Measurements from ENCODE around the gene XAGE1A.
"Not testable (repeated sequence)": the region's sequence is repeated elsewhere in the genome, so short reads cannot be mapped to it uniquely, and the experiment has no call there.

The XAGE1A gene

GRCh38 chrX:52495545-52496418, at the start of gene XAGE1A:
Gene XAGE1A, plus strand, starts transcription at chrX:52495808. Its CDS starts 1,554 bp downstream, at chrX:52497362.
- in situ Hi-C loops (cut with MboI; ENCODE audit: low sequenced_read_pairs); H3K4me1 ChIP-seq; H3K9me3 ChIP-seq; H3K27me3 ChIP-seq (ENCODE audit: low read depth); H3K4me3 ChIP-seq; H3K36me3 ChIP-seq (replicated peaks); DNase-seq (ENCODE audit: low spot score in 2 of 2): not testable (repeated sequence)

- H3K9me3 ChIP-seq; in situ Hi-C loops (cut with MboI; ENCODE audit: low sequenced_read_pairs); H3K27me3 ChIP-seq (ENCODE audit: low read depth); H3K4me3 ChIP-seq; H3K36me3 ChIP-seq (replicated peaks); DNase-seq (ENCODE audit: low spot score in 2 of 2); H3K4me1 ChIP-seq: not testable (repeated sequence)
These were observed 43.6 kb upstream of the XAGE1A start for GRCh38 chrX:52452031-52452430.

- H3K9me3 ChIP-seq; DNase-seq (ENCODE audit: low spot score in 2 of 2); H3K4me1 ChIP-seq; H3K27me3 ChIP-seq (ENCODE audit: low read depth); in situ Hi-C loops (cut with MboI; ENCODE audit: low sequenced_read_pairs); H3K36me3 ChIP-seq (replicated peaks); H3K4me3 ChIP-seq: not testable (repeated sequence)
These were observed 24.3 kb upstream of the XAGE1A start for GRCh38 chrX:52471301-52471700.

GRCh38 chrX:52496419-52496772, 788 bp downstream of the XAGE1A start:
- H3K27me3 ChIP-seq (ENCODE audit: low read depth); DNase-seq (ENCODE audit: low spot score in 2 of 2); H3K9me3 ChIP-seq; H3K4me1 ChIP-seq; in situ Hi-C loops (cut with MboI; ENCODE audit: low sequenced_read_pairs); H3K4me3 ChIP-seq; H3K36me3 ChIP-seq (replicated peaks): not testable (repeated sequence)

- DNase-seq (ENCODE audit: low spot score in 2 of 2); H3K4me3 ChIP-seq; in situ Hi-C loops (cut with MboI; ENCODE audit: low sequenced_read_pairs); H3K36me3 ChIP-seq (replicated peaks); H3K27me3 ChIP-seq (ENCODE audit: low read depth); H3K4me1 ChIP-seq; H3K9me3 ChIP-seq: not testable (repeated sequence)
These were observed 5.8 kb downstream of the XAGE1A start for GRCh38 chrX:52501362-52501761.

- H3K27me3 ChIP-seq (ENCODE audit: low read depth) = no peaks in the 10 kb centered on the region; the same call in 1 of the 2 replicates
- H3K4me3 ChIP-seq = no peak overlapping the region
- in situ Hi-C loops (cut with MboI; ENCODE audit: low sequenced_read_pairs) = no loop called here
- DNase-seq (ENCODE audit: low spot score in 2 of 2) = no peak
- H3K9me3 ChIP-seq = no peaks in the 10 kb centered on the region
- H3K36me3 ChIP-seq (replicated peaks) = no peaks in the 10 kb centered on the region
- H3K4me1 ChIP-seq = no peaks in the 10 kb centered on the region
These were observed 8.9 kb downstream of the XAGE1A start for GRCh38 chrX:52504551-52504950.

- no peaks in the 10 kb centered on the region for H3K4me1 ChIP-seq
- in situ Hi-C loops (cut with MboI; ENCODE audit: low sequenced_read_pairs) = no loop called here
- H3K9me3 ChIP-seq = no peaks in the 10 kb centered on the region
- no peak for DNase-seq (ENCODE audit: low spot score in 2 of 2)
- H3K4me3 ChIP-seq = no peak overlapping the region
- no peaks in the 10 kb centered on the region for H3K36me3 ChIP-seq (replicated peaks)
- no peaks in the 10 kb centered on the region; the same call in 1 of the 2 replicates for H3K27me3 ChIP-seq (ENCODE audit: low read depth)
These were observed 11.7 kb downstream of the XAGE1A start for GRCh38 chrX:52507331-52507730.

GRCh38 chrX:52509916-52510315, 14.3 kb downstream of the XAGE1A start:
- in situ Hi-C loops (cut with MboI; ENCODE audit: low sequenced_read_pairs) = no loop called here
- Histone ChIP-seq H3K4me1 (no peaks in the 10 kb centered on the region), H3K27me3 (ENCODE audit: low read depth) (no peaks in the 10 kb centered on the region; the same call in 1 of the 2 replicates), H3K9me3 (no peaks in the 10 kb centered on the region), H3K4me3 (no peak overlapping the region), H3K36me3 (replicated peaks) (no peaks in the 10 kb centered on the region)
- no peak for DNase-seq (ENCODE audit: low spot score in 2 of 2)

GRCh38 chrX:52511126-52511525, 15.5 kb downstream of the XAGE1A start:
- in situ Hi-C loops (cut with MboI; ENCODE audit: low sequenced_read_pairs); H3K27me3 ChIP-seq (ENCODE audit: low read depth); H3K9me3 ChIP-seq: not testable (repeated sequence)

GRCh38 chrX:52516110-52516986, 20.7 kb downstream of the XAGE1A start:
- H3K9me3 ChIP-seq; H3K4me1 ChIP-seq; H3K27me3 ChIP-seq (ENCODE audit: low read depth); in situ Hi-C loops (cut with MboI; ENCODE audit: low sequenced_read_pairs); H3K4me3 ChIP-seq; H3K36me3 ChIP-seq (replicated peaks); DNase-seq (ENCODE audit: low spot score in 2 of 2): not testable (repeated sequence)

More at GRCh38 chrX:52511126-52511525, 15.5 kb downstream of the XAGE1A start:
- H3K36me3 ChIP-seq (replicated peaks); H3K4me1 ChIP-seq; DNase-seq (ENCODE audit: low spot score in 2 of 2); H3K4me3 ChIP-seq: not testable (repeated sequence)

- H3K36me3 ChIP-seq (replicated peaks); H3K4me1 ChIP-seq; H3K4me3 ChIP-seq; DNase-seq (ENCODE audit: low spot score in 2 of 2); in situ Hi-C loops (cut with MboI; ENCODE audit: low sequenced_read_pairs); H3K9me3 ChIP-seq; H3K27me3 ChIP-seq (ENCODE audit: low read depth): not testable (repeated sequence)
These were observed 21.3 kb downstream of the XAGE1A start, which contains the start of gene XAGE1B for GRCh38 chrX:52516987-52517325. Gene XAGE1B, minus strand, starts transcription at chrX:52517063. Its CDS starts 1,536 bp downstream, at chrX:52515527.

- H3K9me3 ChIP-seq; H3K27me3 ChIP-seq (ENCODE audit: low read depth); in situ Hi-C loops (cut with MboI; ENCODE audit: low sequenced_read_pairs); DNase-seq (ENCODE audit: low spot score in 2 of 2); H3K4me3 ChIP-seq; H3K4me1 ChIP-seq; H3K36me3 ChIP-seq (replicated peaks): not testable (repeated sequence)
These were observed 45.4 kb downstream of the XAGE1A start for GRCh38 chrX:52541051-52541450.

- no peaks in the 10 kb centered on the region; the same call in 1 of the 2 replicates for H3K27me3 ChIP-seq (ENCODE audit: low read depth)
- in situ Hi-C loops (cut with MboI; ENCODE audit: low sequenced_read_pairs) = no loop called here
- H3K4me1 ChIP-seq = no peaks in the 10 kb centered on the region
- no peak overlapping the region for H3K4me3 ChIP-seq
- no peaks in the 10 kb centered on the region for H3K36me3 ChIP-seq (replicated peaks)
- DNase-seq (ENCODE audit: low spot score in 2 of 2) = no peak
- no peaks in the 10 kb centered on the region for H3K9me3 ChIP-seq
These were observed 46.7 kb downstream of the XAGE1A start for GRCh38 chrX:52542311-52542710.

All from HAP-1 (cell line).